Activated gamma-delta T cell treated with Interleukin-2 at 50 U/mL for 16 hours (primary cell): Measurements from ENCODE around the gene ADD2.
"Not testable (repeated sequence)": the region's sequence is repeated elsewhere in the genome, so short reads cannot be mapped to it uniquely, and the experiment has no call there.

ENCODE experiments used
- DNase-seq: peaks from one replicate; pipeline ENCODE4 v3.0.0-alpha.2; 2020

Gene ADD2

DNA sequence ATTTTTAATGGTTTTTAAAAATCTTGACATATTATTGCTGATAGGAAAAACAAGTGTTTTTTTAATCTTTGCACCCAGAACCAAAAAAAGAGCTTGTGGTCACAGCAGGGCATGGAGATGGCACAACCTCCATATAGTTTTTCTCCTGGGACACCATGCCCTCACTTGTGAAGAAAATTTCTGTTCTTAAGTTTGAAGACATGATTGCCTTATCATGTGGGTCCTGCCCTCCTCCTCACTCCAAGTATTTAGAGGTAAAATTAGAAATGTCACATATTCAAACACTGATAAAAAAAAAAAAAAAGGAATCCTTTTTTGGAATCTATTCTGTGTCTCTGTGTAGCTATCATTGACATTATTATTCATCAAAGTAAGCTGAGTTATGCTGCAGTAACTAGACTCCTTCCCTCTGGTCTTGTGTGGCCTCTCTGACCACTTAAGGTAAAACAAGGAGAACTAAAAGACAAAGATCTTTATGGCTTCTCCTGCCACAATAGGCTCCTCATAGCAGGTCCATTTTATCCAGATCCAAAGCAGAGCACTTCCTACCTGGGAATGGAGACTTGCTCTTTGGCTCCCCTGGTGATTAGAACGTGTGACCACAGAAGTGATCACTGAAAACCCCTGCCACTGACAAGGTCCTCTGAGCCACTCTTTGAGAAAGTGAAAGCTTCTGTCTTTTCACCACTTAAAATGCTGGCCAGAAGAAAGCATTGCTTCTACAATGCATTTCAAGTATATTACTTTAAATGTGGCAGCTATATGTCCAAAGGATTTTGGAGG, 19.8 kb downstream of the ADD2 start:
- no peak for DNase-seq

DNA sequence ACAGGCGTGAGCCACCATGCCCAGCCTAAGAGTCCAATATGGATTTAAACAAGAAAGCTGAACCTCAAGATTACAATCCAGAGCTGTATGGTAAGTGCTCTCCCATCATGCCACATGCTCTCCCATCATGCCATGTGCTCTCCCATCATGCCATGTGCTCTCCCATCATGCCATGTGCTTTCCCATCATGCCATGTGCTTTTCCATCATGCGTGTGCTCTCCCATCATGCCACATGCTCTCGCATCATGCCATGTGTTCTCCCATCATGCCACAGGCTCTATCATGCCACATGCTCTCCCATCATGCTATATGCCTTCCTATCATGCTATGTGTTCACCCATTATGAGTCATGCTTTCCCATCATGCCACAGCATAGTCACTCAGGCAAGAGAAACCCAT, 20.7 kb downstream of the ADD2 start:
- DNase-seq: no peak

DNA sequence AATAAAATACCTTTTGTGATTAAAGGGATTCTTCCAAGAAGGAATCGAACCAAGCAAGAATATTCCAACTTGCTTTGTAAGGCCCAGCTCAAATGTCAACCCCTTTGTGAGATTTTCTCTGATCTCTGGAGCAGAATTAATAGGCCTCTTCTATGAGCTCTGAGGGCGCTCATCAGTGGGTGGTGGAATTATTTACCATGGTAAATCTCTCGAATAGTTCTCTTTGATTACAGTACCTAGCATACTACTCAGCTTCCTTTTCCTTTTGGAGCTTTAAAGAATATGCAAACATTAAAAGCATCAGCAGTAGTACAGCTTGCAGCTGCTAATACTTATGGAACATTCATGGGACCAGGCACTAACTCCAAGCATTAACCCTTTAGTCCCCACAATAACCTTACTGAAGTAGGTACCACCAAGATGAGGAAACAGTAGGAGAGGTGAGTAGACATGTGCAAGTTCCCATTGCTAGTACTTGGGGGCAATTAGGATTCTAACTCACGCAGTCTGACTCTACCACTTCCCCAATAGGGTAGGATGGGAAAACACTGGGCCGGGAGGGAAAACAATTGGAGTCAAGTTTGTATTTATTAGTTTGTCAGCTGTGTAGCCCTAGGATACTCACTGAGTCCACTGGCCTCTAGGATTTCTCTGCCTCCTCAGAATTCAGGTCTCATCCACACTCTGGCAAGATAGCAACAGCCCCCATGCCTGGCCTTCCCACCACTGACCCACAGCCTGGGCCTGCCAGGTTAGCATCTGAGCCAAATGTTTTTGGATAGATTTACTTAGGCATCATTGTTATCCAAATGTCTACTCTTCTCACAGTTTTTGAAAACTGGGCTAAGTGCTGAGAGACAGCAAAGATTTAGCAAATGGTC, 21.7 kb downstream of the ADD2 start:
- no peak for DNase-seq

DNA sequence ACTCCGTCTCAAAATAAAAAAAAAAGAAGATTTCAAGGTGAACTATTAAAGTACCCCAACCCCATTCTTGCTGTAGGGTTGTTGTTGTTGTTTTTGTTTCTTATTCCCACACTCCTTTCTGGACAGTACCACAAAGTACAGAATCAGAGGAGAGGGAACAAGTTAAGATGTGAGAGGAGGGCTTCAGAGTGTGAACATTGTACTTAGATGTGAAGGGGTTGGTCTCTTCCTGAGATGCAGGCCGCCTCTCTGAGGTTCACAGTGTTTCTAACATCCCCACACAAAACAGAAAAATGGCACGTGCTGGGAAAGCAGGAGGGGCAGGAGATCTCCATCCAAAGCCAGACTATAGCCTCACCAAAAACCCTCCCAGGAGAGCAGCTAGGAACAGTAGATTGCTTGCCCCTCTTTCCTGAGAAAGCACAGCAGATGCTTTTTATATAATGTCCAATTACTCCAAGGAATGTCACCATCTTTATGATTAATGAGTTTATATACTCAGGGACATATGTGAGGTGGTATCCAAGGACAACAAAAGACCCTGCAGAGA, 22.6 kb downstream of the ADD2 start:
- DNase-seq: no peak

DNA sequence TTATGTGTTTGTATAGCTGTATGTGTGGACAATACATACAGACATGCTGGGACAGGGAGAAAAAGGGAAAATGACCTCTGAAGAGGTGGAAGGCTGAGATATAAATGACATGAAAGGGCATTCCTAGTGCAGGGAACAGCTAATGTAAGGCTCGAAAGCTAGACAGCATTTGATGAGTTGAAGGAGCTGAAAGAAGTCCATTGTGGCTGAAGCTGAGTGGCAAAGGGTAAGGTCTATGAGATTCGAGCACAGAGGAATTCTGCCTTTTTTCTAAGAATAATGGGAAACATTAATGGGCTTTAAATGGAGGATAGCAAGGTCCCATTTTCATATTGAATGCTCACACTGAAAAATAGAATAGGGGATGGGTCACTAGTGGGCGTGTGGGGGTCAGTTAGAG, 23.6 kb downstream of the ADD2 start:
- no peak for DNase-seq

DNA sequence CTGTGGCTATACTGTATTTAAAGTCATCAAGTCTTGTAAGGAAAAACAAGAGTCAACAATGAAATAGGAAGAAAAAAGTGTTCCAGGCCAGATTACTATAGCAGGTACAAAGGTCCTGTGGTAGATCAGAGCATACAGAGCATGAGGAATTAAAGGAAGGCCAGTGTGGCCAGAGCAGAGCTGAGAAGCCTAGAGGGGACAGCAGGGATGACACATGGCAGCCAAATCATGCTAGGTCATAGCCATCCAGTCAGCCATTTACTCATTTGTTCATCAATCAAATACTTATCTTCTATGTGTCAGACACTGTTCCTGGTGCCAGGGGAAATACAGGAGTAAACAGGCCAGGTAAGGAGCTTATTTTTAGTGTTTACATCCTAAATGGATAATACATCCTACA, 24.3 kb downstream of the ADD2 start:
- DNase-seq: no peak

DNA sequence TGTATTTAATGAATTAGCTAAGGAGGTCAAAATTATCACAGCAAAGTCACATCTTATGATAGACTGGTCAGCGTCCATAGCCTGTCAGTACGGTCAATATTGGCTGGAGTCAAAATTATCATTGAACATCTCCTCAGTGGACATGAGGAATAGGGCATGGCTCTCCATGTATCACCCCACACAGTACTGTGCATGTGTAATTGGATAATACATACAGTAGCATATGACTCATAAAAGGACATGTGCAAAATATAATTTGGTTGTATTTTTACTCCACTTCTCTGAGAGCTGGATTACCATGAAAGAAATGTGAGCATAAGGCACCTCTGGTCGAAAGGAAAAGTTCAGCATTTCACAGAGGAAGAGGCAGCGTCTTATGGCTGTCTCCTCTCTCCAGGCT, 24.9 kb downstream of the ADD2 start:
- DNase-seq: no peak

DNA sequence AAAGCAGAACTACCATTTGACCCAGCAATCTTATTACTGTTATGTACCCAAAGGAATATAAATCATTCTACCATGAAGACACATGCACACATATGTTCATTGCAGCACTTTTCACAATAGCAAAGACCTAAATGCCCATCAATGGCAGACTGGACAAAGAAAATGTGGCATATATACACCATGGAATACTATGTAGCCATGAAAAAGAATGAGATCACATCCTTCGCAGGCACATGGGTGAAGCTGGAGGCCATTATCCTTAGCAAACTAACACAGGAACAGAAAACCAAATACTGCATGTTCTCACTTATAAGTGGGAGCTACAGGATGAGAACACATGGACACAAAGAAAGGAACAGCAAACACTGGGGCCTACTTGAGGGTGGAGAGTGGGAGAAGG, 28.5 kb downstream of the ADD2 start:
- not testable (repeated sequence) for DNase-seq

DNA sequence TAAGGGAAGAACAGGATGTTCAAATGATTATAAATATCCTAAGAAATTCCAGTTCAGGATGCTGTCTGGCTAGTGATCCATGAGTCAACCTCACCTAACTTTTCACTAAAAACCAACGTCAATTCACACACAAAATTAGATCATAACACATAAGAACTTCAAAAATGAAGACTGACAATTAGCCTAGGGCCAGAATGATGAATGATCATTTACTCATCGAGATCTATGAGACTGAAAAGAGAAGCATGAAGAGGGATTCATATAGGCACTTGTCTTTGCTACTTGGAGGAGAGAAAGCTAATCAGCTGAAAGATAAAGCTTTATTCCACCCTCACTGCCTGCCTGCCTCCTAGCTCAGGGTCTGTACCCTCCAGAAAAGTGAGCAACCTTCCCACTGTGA, 29.8 kb downstream of the ADD2 start:
- no peak for DNase-seq

DNA sequence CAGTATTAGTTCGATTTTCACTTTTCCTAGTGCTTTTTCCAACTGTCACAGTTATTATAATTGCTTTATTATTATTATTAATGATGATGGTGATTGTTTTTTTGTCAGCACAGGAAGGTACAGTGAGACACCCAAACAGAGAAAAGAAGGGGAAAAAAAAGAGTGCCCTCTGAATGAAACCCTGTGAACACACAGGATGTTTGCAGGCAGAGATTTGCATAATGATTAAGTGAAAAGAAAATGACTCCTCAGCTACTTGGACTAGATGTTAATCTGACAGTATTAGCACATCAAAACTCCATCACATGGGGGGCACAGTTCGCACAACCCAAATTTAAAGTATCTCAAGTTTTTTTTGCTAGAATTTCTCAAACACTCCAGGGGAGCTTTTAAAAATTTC, 32.9 kb downstream of the ADD2 start:
- no peak for DNase-seq

DNA sequence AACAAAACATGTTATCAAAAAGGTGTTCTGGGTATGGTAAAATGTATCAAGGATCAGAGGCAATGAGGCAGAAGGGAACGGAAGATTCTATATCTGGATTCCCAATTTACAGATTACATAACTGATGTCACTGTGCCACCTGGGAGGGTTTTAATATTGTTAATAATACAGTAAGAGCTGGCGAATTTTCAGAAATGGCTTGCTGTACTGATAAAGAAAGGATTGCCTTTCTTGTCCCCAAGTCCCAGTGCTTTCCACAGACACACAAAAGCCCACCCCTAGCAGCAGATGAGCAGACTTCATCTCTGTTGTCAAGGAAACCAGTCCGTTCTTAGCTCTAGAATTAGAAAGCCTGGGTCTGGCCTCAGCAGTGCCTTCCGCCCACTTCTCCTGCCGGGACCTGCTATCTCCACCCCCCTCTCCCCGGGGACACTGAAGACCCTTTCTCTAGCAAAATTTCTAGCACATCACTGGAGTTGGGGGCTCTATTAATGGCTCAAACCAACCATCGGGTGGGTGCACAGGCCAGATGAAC, 34.3 kb downstream of the ADD2 start:
- DNase-seq: no peak

DNA sequence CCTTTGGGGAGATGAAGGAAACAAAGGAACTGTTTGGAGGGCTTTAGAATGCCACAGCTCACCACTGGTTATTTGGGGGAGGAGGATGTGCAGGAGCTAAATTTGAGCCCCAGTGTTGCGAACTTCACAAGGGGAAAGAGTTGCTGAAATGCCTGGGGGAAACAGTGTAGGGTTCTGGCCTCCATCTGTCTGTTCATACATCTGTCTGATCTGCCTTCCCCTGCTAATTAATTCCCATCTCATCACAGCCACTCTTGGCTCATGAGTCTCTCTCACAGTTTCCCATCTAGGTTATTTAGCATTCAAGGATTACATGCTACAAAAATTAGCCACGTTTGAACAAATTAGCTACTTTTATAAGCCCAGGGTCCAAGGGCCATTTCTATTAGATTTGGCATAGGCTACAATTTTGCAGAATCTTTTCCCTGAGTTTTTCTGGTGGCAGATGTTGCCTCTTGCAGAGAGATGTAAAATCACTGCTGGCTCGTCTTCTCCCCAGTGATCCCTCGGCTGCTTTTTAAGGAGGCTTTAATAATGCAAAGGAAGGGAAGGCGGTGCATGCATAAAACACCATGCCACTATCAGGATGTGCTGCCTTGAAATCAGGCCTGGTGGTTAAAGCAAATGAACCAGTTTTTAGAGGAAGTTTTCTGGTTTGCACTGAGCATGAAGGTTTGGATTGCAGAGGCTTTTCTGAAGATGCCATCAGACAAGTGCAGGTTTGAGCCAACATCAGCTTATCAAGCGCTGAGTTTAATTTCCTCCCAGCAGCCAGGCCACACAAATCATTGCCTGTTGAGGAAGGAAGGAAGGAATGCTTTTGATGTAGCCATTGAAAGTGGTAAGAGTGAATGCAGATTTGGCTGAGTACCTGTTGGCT, 35.0 kb downstream of the ADD2 start:
- DNase-seq: no peak

DNA sequence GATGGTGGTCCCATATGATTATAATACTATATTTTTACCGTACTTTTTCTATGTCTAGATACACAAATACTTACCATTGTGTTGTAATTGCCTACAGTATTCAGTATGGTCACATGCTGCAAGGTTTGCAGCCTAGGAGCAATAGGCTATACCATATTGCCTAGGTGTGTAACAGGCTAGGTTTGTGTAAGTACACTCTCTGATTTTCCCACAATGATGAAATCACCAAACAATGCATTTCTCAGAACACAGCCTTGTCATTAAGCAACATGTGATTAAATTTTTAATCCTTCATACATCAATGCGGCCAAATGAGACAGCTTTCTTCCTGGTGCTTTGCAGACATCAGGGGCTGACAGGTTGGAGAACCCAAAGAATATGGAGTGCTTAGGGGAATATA, 37.3 kb downstream of the ADD2 start:
- no peak for DNase-seq

DNA sequence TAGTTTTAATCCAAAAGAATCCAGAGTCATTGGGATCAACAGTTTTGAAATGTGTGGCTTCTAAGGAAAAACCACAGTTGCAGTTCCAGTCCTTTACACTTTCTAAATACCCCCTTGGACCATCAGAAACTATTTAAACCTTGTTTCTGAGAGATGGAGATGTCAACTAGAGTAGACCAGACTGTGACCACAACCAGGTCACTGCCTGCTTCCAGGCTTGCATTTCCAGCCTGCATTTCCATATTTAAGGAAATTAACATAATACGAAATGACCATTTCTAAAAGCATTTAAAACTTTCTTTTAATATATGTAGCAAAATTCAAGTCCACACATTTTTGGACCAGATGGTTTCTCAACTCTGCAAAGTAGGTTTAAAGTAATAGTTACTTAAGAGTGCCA, 38.4 kb downstream of the ADD2 start:
- no peak for DNase-seq

DNA sequence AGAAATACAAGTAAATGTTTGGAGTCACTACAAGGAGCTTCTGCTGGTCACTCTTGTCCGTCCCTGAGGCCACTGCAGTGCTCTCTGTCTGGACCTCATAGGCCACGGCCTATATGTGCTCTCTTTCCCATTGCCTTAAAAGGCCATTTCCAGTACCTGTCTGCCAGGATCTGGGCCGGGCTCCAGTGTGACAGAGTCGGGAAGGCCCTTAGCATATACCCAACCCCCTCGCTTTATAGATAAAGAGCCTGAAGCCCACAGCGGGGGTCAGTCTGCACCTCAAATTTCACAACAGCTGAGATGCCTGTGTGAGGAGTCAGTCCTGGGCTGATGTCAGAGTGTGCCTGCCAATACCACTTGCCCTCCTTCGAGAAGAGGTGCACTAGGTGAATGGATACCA, 39.9 kb downstream of the ADD2 start:
- no peak for DNase-seq

DNA sequence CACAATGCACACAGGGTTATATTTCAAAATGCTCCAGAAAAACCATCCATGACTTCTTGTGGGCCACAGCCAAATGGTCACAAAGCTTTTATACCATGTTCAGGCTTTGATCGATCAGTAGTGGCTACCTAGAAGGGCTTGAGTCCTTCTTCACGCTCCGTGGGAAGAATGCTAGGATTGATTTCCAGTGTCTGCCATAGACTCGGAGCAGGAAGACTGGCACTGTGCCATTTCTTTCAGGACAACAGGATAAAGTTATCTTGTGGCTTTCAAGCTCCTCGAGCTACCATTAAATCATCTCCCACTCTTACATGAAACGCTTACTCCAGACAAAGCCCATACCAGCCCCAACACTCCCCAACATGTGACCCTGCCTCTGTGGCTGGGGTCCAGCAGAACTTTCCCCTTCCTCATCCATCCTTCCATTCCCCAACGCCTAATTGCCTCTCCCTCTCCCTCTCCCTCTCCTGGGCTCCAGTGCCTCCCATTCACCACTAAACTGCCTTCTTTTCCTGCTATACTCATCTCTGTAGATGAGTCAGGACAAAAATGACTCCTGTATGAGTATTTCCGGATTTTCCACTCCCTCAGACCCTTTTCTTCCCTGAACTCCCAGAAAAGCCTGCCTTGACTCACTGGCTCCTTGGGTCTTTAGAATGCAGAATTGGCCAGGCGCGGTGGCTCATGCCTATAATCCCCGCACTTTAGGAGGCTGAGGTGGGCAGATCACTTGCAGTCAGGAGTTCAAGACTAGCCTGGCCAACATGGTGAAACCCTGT, 40.9 kb downstream of the ADD2 start:
- no peak for DNase-seq

DNA sequence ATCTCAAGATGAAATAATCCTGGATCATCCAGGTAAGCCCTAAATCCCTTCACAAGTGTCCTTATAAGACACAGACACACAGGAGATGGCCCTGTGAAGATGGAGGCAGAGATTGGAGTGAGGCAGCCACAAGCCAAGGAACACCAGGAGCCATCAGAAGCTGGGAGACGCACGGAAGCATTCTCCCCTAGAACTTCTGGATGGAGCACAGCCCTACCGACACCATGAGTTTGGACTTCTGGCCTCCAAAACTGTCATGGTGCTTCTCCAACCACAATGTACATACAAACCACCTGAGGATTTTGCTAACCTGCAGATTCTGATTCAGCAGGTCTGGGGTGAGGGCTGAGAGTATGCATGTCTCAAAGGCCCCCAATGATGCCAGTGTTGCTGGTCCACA, 42.5 kb downstream of the ADD2 start:
- no peak for DNase-seq

DNA sequence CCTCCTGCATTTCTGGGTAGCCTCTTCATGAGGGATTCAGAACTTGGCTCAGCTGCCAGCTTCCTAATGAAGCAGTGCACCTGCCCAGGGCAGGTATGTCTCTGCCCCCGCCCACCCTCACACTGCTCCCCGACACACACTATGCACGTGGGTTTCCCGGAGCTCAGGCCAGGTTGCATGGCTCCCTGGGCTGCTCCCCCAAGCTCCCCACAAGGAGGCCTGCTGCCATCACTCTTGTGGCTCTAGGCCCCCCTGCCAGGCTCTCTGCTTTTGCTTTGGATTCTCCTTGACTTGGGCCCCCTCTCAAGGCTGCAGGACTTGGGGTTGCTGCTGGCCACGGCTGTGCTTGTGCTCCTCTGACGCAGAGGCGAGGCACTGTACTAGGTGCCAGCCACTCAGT, 43.6 kb downstream of the ADD2 start:
- no peak for DNase-seq

DNA sequence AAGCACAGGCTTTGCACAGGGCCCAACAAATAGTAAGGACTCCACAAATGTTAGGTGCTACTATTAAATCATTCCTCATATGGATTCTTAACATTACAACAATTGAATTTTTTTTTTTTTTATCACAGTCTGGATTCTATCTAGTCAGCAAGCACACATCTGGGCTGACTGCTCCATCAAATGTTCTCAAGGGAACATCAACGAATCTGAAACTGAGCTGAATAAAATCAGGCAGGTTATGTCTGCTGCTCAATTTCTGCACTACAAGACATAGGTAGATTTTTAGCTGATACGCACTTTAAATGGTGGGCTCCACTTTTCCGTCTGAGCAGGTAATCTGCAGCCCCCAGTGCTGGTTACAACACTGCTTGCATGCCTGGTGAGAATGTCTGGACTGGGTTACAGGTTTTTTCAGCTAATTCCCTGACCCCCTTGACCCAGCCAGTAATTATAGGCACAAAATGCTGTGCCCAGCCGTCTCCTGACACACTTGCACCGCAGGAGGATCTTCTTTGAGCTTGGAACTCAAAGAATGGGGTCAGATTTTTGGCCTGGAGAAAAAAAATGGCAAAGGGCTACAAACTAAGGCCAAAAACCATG, 44.6 kb downstream of the ADD2 start:
- no peak for DNase-seq

DNA sequence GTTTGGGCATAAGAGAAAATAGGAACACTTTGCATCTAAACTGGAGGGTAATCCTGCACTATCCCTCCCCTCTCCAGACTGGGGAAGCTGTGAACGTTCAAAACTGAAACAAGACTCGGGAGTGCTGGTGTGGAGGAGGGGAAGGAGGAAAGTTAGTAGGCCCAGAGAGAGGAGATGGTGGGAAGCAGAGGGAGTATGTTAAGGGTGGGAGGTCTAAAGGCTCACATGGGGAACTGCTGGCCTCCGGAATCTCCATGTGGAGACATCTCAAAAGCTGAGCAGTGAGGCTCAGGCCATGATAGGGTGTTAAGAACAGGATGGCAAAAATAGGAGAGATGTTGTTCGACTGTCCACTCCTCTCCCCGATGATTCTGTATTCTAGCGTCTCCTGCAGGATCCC, 47.9 kb downstream of the ADD2 start:
- no peak for DNase-seq

DNA sequence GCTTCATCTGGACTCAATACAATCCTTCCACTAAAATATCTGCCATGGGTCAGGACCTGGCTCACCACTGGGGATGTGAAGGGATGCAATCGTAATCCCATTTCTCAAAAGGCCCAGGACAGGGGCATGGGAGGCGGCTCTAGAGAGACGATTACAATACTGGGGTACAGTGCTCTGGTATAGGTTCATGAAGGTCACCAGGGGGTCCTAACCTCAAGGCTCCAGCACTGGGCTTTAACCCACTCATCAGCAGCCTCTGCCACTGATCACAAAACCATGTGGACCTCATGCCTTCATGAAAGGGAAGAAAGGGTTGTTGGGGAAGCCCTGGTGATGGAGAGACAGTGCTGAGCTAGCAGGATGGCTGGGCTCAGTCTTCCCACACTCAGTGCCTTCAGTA, 48.8 kb downstream of the ADD2 start:
- no peak for DNase-seq

DNA sequence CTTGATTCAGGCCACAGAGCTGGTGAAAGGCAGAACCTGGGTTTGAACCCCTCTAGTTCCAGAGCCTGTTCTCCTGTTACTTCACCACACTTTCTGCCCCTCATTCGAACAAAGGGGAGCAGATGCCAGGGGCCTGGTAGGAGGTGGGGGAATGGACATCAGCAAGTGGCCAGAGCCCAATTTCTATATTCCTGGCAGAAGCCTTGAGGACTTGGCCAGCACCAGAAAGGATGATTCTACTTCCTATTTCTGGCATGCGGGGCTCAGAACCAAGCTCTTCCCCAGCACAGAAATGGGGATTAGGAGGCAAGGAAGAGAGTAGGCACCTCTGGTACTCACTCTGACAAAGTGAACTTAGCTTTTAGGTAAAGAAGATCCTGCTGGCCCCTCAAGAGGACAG, 49.3 kb downstream of the ADD2 start:
- DNase-seq: no peak
